Coronary artery (tissue), 2 donors: Measurements from ENCODE around the gene PYDC2.

Source experiments
- DNase-seq: peaks from one replicate; pipeline ENCODE4 v3.0.0-alpha.2; 2017; ENCODE audit warnings: low spot score
- H3K27ac ChIP-seq, 2 donors: fragments of 200-600 bp; sonication (generic); one replicate each; pipeline ENCODE4 v1.5.1; 2016 to 2019
- H3K4me3 ChIP-seq: fragments of 200-600 bp; sonication (generic); 2 replicates; pipeline ENCODE4 v1.5.1; 2016; ENCODE audit warnings: mild to moderate bottlenecking, moderate library complexity
- CTCF ChIP-seq: fragments of 200-600 bp; sonication (generic); IDR thresholded peaks from one replicate; pipeline ENCODE4 v1.5.1; 2019; ENCODE audit warnings: antibody characterized with exemption

PYDC2 gene

GRCh38 chr3:191484461-191484860 is 23.5 kb downstream of the PYDC2 start:
- Histone ChIP-seq H3K27ac (no peak overlapping the region), H3K4me3 (no peak overlapping the region)
- no peak for TF ChIP-seq CTCF
- DNase-seq: no peak

- TF ChIP-seq CTCF: no peak
- DNase-seq: no peak
- no peak overlapping the region for H3K27ac ChIP-seq
- H3K4me3 ChIP-seq: no peak overlapping the region
Measured at GRCh38 chr3:191492601-191493000, 31.6 kb downstream of the PYDC2 start.

- Histone ChIP-seq H3K4me3 (no peak overlapping the region), H3K27ac (no peak overlapping the region)
- no peak for TF ChIP-seq CTCF
- no peak for DNase-seq
Measured at GRCh38 chr3:191493336-191493735, 32.4 kb downstream of the PYDC2 start.

GRCh38 chr3:191499307-191500080 is 38.5 kb downstream of the PYDC2 start:
- H3K4me3 ChIP-seq: peak overlapping the region; percentile 41
- H3K27ac ChIP-seq: no peak overlapping the region
- TF ChIP-seq CTCF: no peak
- no peak for DNase-seq

- Histone ChIP-seq H3K4me3 (no peak overlapping the region), H3K27ac (no peak overlapping the region)
- no peak for DNase-seq
- TF ChIP-seq CTCF: no peak
Measured at GRCh38 chr3:191500892-191501291, 39.9 kb downstream of the PYDC2 start.

- TF ChIP-seq CTCF: no peak
Measured at GRCh38 chr3:191502583-191502982, 41.6 kb downstream of the PYDC2 start.

GRCh38 chr3:191509078-191509477 is 48.1 kb downstream of the PYDC2 start:
- no peak for TF ChIP-seq CTCF
- DNase-seq: no peak
- Histone ChIP-seq H3K27ac (no peak overlapping the region), H3K4me3 (no peak overlapping the region)

More at GRCh38 chr3:191502583-191502982, 41.6 kb downstream of the PYDC2 start:
- Histone ChIP-seq H3K4me3 (no peak overlapping the region), H3K27ac (no peak overlapping the region)
- no peak for DNase-seq
